ENCODE data around the gene GMCL2. TPM values are rescaled to one million over a fixed set of nuclear protein-coding genes. Genes with fewer than 3 reads are reported as not detected.

The GMCL2 gene
- total RNA-seq, 1 donor from 2014 or later = not detected

- TF ChIP-seq CTCF (IDR thresholded peaks at IDR 0.05; ENCODE audit: insufficient read depth, low read length, severe bottlenecking) = no peak
- DNase-seq (ENCODE audit: low read depth) = no peak
- FAIRE-seq = no peak
- H3K27me3 ChIP-seq (ENCODE audit: control insufficient read depth, insufficient read depth, low read length) = no peaks in the 10 kb centered on the region
- H3K4me3 ChIP-seq (ENCODE audit: low read depth, low read length) = no peak overlapping the region
- peaks cover 3% of the 10 kb centered on the region for H3K36me3 ChIP-seq (ENCODE audit: control insufficient read depth, insufficient read depth, low read length)
Measured at GRCh38 chr5:178224403-178224802, 37.2 kb upstream of the GMCL2 start.

- TF ChIP-seq CTCF (IDR thresholded peaks at IDR 0.05; ENCODE audit: insufficient read depth, low read length, severe bottlenecking) = no peak
- FAIRE-seq (no peak), DNase-seq (ENCODE audit: low read depth) (no peak)
- no peaks in the 10 kb centered on the region for H3K27me3 ChIP-seq (ENCODE audit: control insufficient read depth, insufficient read depth, low read length)
- H3K36me3 ChIP-seq (ENCODE audit: control insufficient read depth, insufficient read depth, low read length) = peaks cover 1% of the 10 kb centered on the region
- no peak overlapping the region for H3K4me3 ChIP-seq (ENCODE audit: low read depth, low read length)
Measured at GRCh38 chr5:178223828-178224335, 36.7 kb upstream of the GMCL2 start.

GRCh38 chr5:178223196-178223773 lies 36.1 kb upstream of the GMCL2 start:
- no peak for DNase-seq (ENCODE audit: low read depth)
- Histone ChIP-seq H3K4me3 (ENCODE audit: low read depth, low read length) (no peak overlapping the region), H3K36me3 (ENCODE audit: control insufficient read depth, insufficient read depth, low read length) (peaks cover 3% of the 10 kb centered on the region), H3K27me3 (ENCODE audit: control insufficient read depth, insufficient read depth, low read length) (no peaks in the 10 kb centered on the region)
- no peak for FAIRE-seq
- no peak for TF ChIP-seq CTCF (IDR thresholded peaks at IDR 0.05; ENCODE audit: insufficient read depth, low read length, severe bottlenecking)

GRCh38 chr5:178222292-178222691 lies 35.1 kb upstream of the GMCL2 start:
- Histone ChIP-seq H3K36me3 (ENCODE audit: control insufficient read depth, insufficient read depth, low read length) (peaks cover 3% of the 10 kb centered on the region), H3K4me3 (ENCODE audit: low read depth, low read length) (no peak overlapping the region), H3K27me3 (ENCODE audit: control insufficient read depth, insufficient read depth, low read length) (no peaks in the 10 kb centered on the region)
- TF ChIP-seq CTCF (IDR thresholded peaks at IDR 0.05; ENCODE audit: insufficient read depth, low read length, severe bottlenecking) = no peak
- DNase-seq (ENCODE audit: low read depth) (no peak), FAIRE-seq (no peak)

GRCh38 chr5:178221853-178222252 lies 34.7 kb upstream of the GMCL2 start:
- DNase-seq (ENCODE audit: low read depth) = no peak
- no peak for TF ChIP-seq CTCF (IDR thresholded peaks at IDR 0.05; ENCODE audit: insufficient read depth, low read length, severe bottlenecking)
- Histone ChIP-seq H3K36me3 (ENCODE audit: control insufficient read depth, insufficient read depth, low read length) (peaks cover 3% of the 10 kb centered on the region), H3K4me3 (ENCODE audit: low read depth, low read length) (no peak overlapping the region), H3K27me3 (ENCODE audit: control insufficient read depth, insufficient read depth, low read length) (no peaks in the 10 kb centered on the region)
- no peak for FAIRE-seq

- Histone ChIP-seq H3K36me3 (ENCODE audit: control insufficient read depth, insufficient read depth, low read length) (peaks cover 6% of the 10 kb centered on the region), H3K4me3 (ENCODE audit: low read depth, low read length) (no peak overlapping the region), H3K27me3 (ENCODE audit: control insufficient read depth, insufficient read depth, low read length) (no peaks in the 10 kb centered on the region)
- DNase-seq (ENCODE audit: low read depth) (no peak), FAIRE-seq (no peak)
- no peak for TF ChIP-seq CTCF (IDR thresholded peaks at IDR 0.05; ENCODE audit: insufficient read depth, low read length, severe bottlenecking)
Measured at GRCh38 chr5:178221282-178221681, 34.1 kb upstream of the GMCL2 start.
